GM12873 (cell line): ENCODE measurements around the gene KSR2.

Experiments
- CTCF ChIP-seq: IDR thresholded peaks from 2 replicates; pipeline ENCODE4 v1.5.1; 2012; ENCODE audit warnings: low read depth, mild to moderate bottlenecking, moderate library complexity, low read length, control low read depth; ENCODE audit not compliant: insufficient read depth; ENCODE audit errors: missing control alignments

Gene KSR2

GRCh38 chr12:118011377-118011776 is 42.6 kb upstream of the KSR2 start:
- TF ChIP-seq CTCF, result no peak

- TF ChIP-seq CTCF, result no peak
Measured at GRCh38 chr12:118010903-118011302, 42.1 kb upstream of the KSR2 start.

- no peak for TF ChIP-seq CTCF
Measured at GRCh38 chr12:117998719-117999118, 29.9 kb upstream of the KSR2 start.

GRCh38 chr12:117994551-117995438 is 26.0 kb upstream of the KSR2 start:
- no peak for TF ChIP-seq CTCF

GRCh38 chr12:117986705-117987469 is 18.1 kb upstream of the KSR2 start:
- TF ChIP-seq CTCF, result no peak

GRCh38 chr12:117985182-117985581 is 16.4 kb upstream of the KSR2 start:
- TF ChIP-seq CTCF, result no peak

GRCh38 chr12:117981267-117981666 is 12.5 kb upstream of the KSR2 start:
- TF ChIP-seq CTCF, result no peak
